WTC11 (cell line): Measurements from ENCODE around the gene ZBTB7C.

ENCODE experiments used
- AFF4 ChIP-seq: sonication (generic); formaldehyde crosslinking; IDR thresholded peaks from 2 replicates; pipeline ENCODE4 v1.8.1; 2023; ENCODE audit warnings: mild to moderate bottlenecking, missing genetic modification reagents, borderline replicate concordance
- ATF2 ChIP-seq: sonication (generic); formaldehyde crosslinking; IDR thresholded peaks from 2 replicates; pipeline ENCODE4 v1.8.1; 2022; ENCODE audit warnings: low read depth, missing genetic modification reagents, borderline replicate concordance
- ATF6 ChIP-seq: sonication (generic); formaldehyde crosslinking; IDR thresholded peaks from 2 replicates; pipeline ENCODE4 v1.8.1; 2023; ENCODE audit warnings: mild to moderate bottlenecking, missing genetic modification reagents
- CTCF ChIP-seq: fragments of 200-600 bp; IDR thresholded peaks from 2 replicates; pipeline ENCODE4 v1.8.0; 2022; ENCODE audit warnings: antibody characterized with exemption
- MAX ChIP-seq: sonication (generic); formaldehyde crosslinking; IDR thresholded peaks from 2 replicates; pipeline ENCODE4 v1.8.0; 2022; ENCODE audit warnings: mild to moderate bottlenecking, missing genetic modification reagents
- SP1 ChIP-seq: sonication (generic); formaldehyde crosslinking; conservative IDR thresholded peaks from 2 replicates; pipeline ENCODE4 v1.8.1; 2022; ENCODE audit warnings: missing genetic modification reagents
- TP53 ChIP-seq: sonication (generic); formaldehyde crosslinking; IDR thresholded peaks from 2 replicates; pipeline ENCODE4 v1.8.1; 2023; ENCODE audit warnings: mild to moderate bottlenecking, missing genetic modification reagents

GRCh38 chr18:48090702-48091101, 318.5 kb downstream of the ZBTB7C start:
- TF ChIP-seq SP1 (CRISPR knock-in tag), result no peak
- TF ChIP-seq TP53 (CRISPR knock-in tag), result no peak
- TF ChIP-seq CTCF, result no peak
- TF ChIP-seq AFF4, result no peak
- no peak for TF ChIP-seq ATF6 (CRISPR knock-in tag)
- no peak for TF ChIP-seq ATF2 (CRISPR knock-in tag)
- TF ChIP-seq MAX (CRISPR knock-in tag), result no peak
